ENCODE data around the gene UFC1. TPM values are rescaled to one million over a fixed set of nuclear protein-coding genes. Genes with fewer than 3 reads are reported as not detected.

The UFC1 gene
- total RNA-seq, 1 experiment from 2014 or later: 127 TPM

DNA sequence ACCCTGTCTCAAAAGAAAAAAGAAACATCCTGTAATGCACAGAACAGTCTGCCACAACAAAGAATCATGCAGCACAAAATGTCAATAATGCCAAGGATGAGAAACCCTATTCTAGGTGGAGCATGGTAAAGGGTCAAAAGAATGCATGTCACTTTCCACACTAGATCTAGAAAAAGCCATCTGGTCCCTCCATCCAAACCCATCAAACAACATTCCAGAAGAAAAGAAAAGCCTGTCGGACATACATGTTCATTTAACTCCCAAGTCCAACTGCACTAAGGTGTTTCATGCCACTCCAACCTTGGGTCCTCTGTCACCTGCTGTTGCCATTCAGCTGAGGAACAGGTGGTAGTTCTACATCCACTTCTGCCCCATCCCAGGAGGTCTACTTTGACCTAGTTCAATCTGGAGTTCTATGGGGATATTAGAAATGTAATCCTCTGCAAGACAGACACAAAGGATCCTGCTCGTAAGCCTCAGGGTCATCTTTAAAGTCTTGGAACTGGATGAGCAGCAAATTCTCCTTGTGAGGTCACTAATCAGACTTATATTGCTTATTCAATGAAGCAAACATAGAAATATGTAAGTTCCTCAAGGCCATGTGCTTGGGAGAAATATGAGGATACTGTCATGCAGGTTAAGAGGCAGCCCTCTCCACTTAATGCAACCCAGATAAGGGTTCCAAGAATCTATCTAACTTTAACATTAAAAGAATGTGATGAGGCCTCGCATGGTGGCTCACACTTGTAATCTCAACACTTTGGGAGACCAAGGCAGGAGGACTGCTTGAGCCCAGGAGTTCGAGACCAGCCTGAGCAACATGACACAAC lies 25.0 kb upstream of the UFC1 start:
- ChIA-PET POLR2A (no interaction called here), CTCF (interaction anchor here (0.6 to 0.7 kb wide), 2 partner anchors 21 to 108 kb away, joined by 4 to 7 read pairs; partner anchors contain the start of gene F11R)
- Histone ChIP-seq H3K27ac (ENCODE audit: low read length) (no peak overlapping the region), H3K27me3 (ENCODE audit: control insufficient read depth, insufficient read depth, low read length) (no peaks in the 10 kb centered on the region), H3K36me3 (ENCODE audit: control insufficient read depth, insufficient read depth, low read length) (peaks cover 16% of the 10 kb centered on the region), H3K9me3 (ENCODE audit: control insufficient read depth, insufficient read depth, low read depth, low read length) (no peaks in the 10 kb centered on the region), H3K4me3 (ENCODE audit: low read depth in 2 of 2, low read length in 2 of 2) (no peak overlapping the region), H3K4me1 (ENCODE audit: control insufficient read depth, insufficient read depth, low read length) (peaks cover 14% of the 10 kb centered on the region)
- no TSS peak for BruUV-seq (replicated peaks)
- DNase-seq (ENCODE audit: low read depth, low spot score) (no peak), ATAC-seq (no peak)
- intact Hi-C loops (cut with micrococcal nuclease; ENCODE audit: unreplicated experiment) (no loop called here), in situ Hi-C loops (cut with HindIII; ENCODE audit: low pct_unique_long_range_greater_than_20kb, low sequenced_read_pairs) (no loop called here)
- no peak for TF ChIP-seq TCF7L2 (IDR thresholded peaks at IDR 0.05; ENCODE audit: low read depth, low read length)
- TF ChIP-seq SIN3A (IDR thresholded peaks at IDR 0.05; ENCODE audit: borderline replicate concordance, insufficient read depth, low read depth, low read length): no peak
- TF ChIP-seq CTCF (IDR thresholded peaks at IDR 0.05): no peak
- TF ChIP-seq REST (IDR thresholded peaks at IDR 0.05; ENCODE audit: insufficient read depth in 1 of 2, low read depth in 2 of 2, low read length in 1 of 2): no peak
- TF ChIP-seq POLR2AphosphoS5 (IDR thresholded peaks at IDR 0.05; ENCODE audit: low read depth, low read length): no peak

- no peak for DNase-seq (ENCODE audit: low read depth, low spot score)
- Histone ChIP-seq H3K4me1 (ENCODE audit: control insufficient read depth, insufficient read depth, low read length) (peaks cover 14% of the 10 kb centered on the region), H3K9me3 (ENCODE audit: control insufficient read depth, insufficient read depth, low read depth, low read length) (no peaks in the 10 kb centered on the region), H3K27ac (ENCODE audit: low read length) (0 out of 2 replicates have a peak overlapping the region, but pooled peaks have one; percentile 45), H3K27me3 (ENCODE audit: control insufficient read depth, insufficient read depth, low read length) (no peaks in the 10 kb centered on the region), H3K36me3 (ENCODE audit: control insufficient read depth, insufficient read depth, low read length) (peaks cover 16% of the 10 kb centered on the region), H3K4me3 (ENCODE audit: low read depth in 2 of 2, low read length in 2 of 2) (no peak overlapping the region)
- CTCF ChIA-PET: no interaction called here
- intact Hi-C loops (cut with micrococcal nuclease; ENCODE audit: unreplicated experiment) (no loop called here), in situ Hi-C loops (cut with HindIII; ENCODE audit: low pct_unique_long_range_greater_than_20kb, low sequenced_read_pairs) (no loop called here)
- BruUV-seq (replicated peaks): no TSS peak
- POLR2A ChIA-PET: no interaction called here
- ATAC-seq: no peak
- TF ChIP-seq POLR2AphosphoS5 (IDR thresholded peaks at IDR 0.05; ENCODE audit: low read depth, low read length) (no peak), SIN3A (IDR thresholded peaks at IDR 0.05; ENCODE audit: borderline replicate concordance, insufficient read depth, low read depth, low read length) (no peak), CTCF (IDR thresholded peaks at IDR 0.05) (no peak), TCF7L2 (IDR thresholded peaks at IDR 0.05; ENCODE audit: low read depth, low read length) (no peak), REST (IDR thresholded peaks at IDR 0.05; ENCODE audit: insufficient read depth in 1 of 2, low read depth in 2 of 2, low read length in 1 of 2) (no peak)
Measured at GRCh38 chr1:161130266-161130665, 23.5 kb upstream of the UFC1 start.
